GM12872 (cell line): ENCODE data around the gene COA7.

Source experiments
- CTCF ChIP-seq: IDR thresholded peaks from 3 replicates; pipeline ENCODE4 v1.5.1; 2011; ENCODE audit warnings: low read depth, mild to moderate bottlenecking, low read length, moderate library complexity; ENCODE audit not compliant: insufficient read depth

Gene COA7

DNA sequence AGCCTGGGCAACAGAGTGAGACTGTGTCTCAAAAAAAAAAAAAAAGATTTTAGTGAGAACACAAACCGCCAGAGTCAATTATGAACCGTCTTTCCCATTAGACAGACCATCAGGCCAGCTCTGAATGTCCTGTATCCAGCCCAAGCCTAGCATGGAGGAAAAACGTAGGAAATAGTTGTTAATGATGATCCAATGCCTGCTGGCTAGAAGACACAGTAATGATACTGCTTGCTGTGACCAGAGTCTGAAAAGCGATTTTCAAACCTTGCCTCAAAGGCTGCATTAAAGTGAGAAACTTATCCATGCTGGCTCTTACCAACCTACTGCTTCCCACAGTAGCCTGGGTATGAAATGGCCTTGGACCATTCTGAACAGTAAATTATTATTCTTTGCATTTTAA, 17.0 kb downstream of the COA7 start:
- TF ChIP-seq CTCF = no peak

DNA sequence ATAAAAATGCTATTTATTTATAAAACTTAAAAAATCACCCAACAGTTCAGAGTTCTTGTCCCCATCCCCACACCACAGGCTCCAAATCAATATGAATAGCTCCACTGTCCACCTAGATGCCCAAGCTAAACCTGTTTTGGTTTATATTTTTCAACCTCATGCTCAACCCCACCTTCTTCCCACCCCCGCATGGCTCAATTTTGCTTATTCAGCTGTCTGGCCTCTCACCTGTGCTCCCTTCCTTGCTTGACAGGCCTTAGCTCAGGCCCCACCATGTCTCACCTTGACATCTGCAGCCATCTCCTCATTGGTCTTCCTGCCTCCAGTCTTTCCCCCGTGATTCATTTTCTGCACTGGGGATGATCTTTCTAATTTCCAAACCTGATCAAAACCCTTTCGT, 17.8 kb downstream of the COA7 start:
- TF ChIP-seq CTCF = no peak

DNA sequence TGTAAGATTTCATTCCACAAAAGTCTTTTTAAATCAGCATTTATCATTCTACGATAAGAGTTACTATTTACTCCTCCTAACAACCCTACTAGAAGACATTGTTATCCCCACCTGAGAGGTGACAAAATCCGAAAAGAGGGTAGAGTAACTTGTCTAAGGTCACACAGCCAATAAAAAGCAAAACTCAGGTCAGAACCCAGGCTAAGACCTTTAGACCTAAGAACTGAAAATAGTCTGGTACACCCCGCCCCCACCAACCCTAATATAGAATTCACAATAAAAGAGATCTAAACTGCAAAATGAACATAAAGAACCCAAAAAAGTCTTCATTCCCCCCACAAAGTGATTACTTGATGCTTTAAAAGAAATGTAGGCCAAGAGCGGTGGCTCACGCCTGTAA, 18.6 kb downstream of the COA7 start:
- TF ChIP-seq CTCF = no peak

- no peak for TF ChIP-seq CTCF
These were observed 19.1 kb downstream of the COA7 start for GRCh38 chr1:52679048-52679447.

DNA sequence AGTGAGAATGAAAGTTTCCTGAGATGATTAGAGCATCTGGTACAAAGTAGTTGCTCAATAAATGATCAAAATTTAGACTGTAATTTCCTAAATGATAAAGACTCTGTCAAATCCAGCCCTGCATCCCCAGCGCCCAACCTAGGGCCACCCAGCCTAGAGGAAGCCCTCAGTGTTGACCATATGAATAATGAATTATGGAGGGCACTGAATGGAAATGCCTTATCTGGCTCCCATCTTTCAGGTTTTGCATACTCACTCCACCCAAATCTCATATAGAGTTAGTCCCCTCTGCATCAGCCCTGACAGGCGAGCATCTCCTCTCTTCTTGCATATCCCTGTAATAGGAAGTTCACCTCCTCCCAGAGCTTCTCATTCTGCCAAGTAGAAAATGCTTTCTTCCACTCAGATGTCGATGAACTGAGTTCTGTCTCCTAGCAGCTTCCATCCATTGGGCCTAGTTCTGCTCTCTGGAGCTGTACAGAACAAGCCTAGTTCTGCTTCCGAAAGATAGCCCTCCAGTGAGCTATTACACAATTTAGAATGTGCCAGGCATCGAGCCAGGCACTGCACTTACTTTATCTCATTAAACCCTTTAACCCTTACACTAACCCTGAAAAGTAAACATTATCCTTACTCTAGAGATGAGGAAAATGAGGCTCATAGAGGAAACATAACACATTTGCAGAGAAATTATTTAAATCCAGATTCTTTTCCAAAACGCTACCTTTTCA, 20.9 kb downstream of the COA7 start:
- TF ChIP-seq CTCF = no peak

DNA sequence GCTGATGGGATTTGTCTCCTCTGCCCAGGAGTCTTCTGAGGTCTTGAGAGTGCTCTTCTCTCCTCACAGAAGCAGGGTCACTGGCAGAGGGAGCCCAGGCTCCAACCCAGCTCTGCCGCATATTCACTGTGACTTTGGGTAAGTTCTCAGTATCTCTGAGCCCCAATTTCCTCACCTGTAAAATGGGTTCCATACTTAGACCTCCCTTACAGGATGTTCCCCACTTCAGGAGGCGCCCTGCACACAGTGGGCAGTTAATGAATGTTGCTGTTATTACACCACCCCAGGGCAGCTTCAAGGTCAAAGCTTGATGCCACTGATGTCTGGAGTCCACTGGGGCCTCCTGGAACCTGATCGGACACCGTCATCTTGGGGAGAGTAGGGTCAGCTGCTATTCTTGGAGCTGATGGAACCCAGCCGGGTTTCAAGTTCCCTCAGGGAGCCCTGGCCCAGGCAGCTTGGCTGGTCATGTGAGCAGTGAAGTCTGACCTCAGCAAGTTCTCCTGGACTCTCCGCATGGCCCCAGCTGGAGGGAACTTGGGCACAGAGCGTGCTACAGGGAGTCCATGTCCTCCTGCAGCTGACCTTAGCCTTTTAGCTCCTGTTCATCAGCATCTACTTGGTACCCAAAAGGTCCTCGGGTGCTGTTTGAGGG, 21.8 kb downstream of the COA7 start:
- no peak for TF ChIP-seq CTCF

- no peak for TF ChIP-seq CTCF
These were observed 23.4 kb downstream of the COA7 start for GRCh38 chr1:52674497-52675384.
